OCI-LY3 (cell line): ENCODE measurements around the gene DPF3.

Source experiments
- H2AFZ ChIP-seq: fragments of 200-600, 300-600 bp; shearing (Covaris generic); 2 replicates; pipeline ENCODE4 v1.6.0; 2014; ENCODE audit warnings: antibody characterized with exemption, low read depth, low read length
- H3K27ac ChIP-seq: fragments of 200-600, 300-600 bp; sonication (generic); 2 replicates; pipeline ENCODE4 v1.5.1; 2014; ENCODE audit warnings: mild to moderate bottlenecking, low read length, moderate library complexity, mixed read lengths
- H3K27me3 ChIP-seq: fragments of 200-600, 300-600 bp; sonication (generic); 2 replicates; pipeline ENCODE4 v1.6.1; 2014; ENCODE audit warnings: low read depth, low read length, mixed read lengths
- H3K36me3 ChIP-seq: fragments of 200-600, 300-600 bp; sonication (generic); replicated peaks from 2 replicates; pipeline ENCODE3; 2014; ENCODE audit warnings: low read depth, low read length, mixed read lengths
- H3K4me1 ChIP-seq: fragments of 300-600, 200-600 bp; sonication (generic); 2 replicates; pipeline ENCODE4 v1.6.1; 2014; ENCODE audit warnings: low read length, mixed read lengths
- H3K4me2 ChIP-seq: fragments of 200-600, 300-600 bp; sonication (generic); 2 replicates; pipeline ENCODE4 v1.6.1; 2014; ENCODE audit warnings: low read length, mixed read lengths
- H3K4me3 ChIP-seq: fragments of 300-600, 200-600 bp; sonication (generic); 2 replicates; pipeline ENCODE4 v1.5.1; 2014; ENCODE audit warnings: antibody characterized with exemption, mild to moderate bottlenecking, low read length, moderate library complexity
- H3K79me2 ChIP-seq: fragments of 300-600, 200-600 bp; shearing (Covaris generic); 2 replicates; pipeline ENCODE4 v1.6.1; 2014; ENCODE audit warnings: mild to moderate bottlenecking, low read length, mixed read lengths
- H3K9ac ChIP-seq: fragments of 300-600, 200-600 bp; shearing (Covaris generic); 2 replicates; pipeline ENCODE4 v1.6.0; 2014; ENCODE audit warnings: mild to moderate bottlenecking, low read length, moderate library complexity
- H3K9me3 ChIP-seq: fragments of 200-600, 300-600 bp; shearing (Covaris generic); 2 replicates; pipeline ENCODE4 v1.6.1; 2014; ENCODE audit warnings: low read length, mixed read lengths; ENCODE audit not compliant: insufficient read depth
- H4K20me1 ChIP-seq: fragments of 200-600, 300-600 bp; sonication (generic); 2 replicates; pipeline ENCODE4 v1.6.1; 2016; ENCODE audit warnings: low read length, mixed read lengths; ENCODE audit not compliant: insufficient read depth
- EZH2phosphoT487 ChIP-seq: fragments of 200-600 bp; shearing (Covaris generic); IDR thresholded peaks from 2 replicates; pipeline ENCODE4 v1.6.1; 2018; ENCODE audit warnings: antibody characterized with exemption, mixed run types, low read depth
- TF ChIP-seq, protein P1 (sequence below): fragments of 200-600, 300-600 bp; sonication (generic); IDR thresholded peaks from 2 replicates; pipeline ENCODE4 v1.5.1; 2014; ENCODE audit warnings: antibody characterized with exemption, low read length, low read depth

The DPF3 gene

DNA sequence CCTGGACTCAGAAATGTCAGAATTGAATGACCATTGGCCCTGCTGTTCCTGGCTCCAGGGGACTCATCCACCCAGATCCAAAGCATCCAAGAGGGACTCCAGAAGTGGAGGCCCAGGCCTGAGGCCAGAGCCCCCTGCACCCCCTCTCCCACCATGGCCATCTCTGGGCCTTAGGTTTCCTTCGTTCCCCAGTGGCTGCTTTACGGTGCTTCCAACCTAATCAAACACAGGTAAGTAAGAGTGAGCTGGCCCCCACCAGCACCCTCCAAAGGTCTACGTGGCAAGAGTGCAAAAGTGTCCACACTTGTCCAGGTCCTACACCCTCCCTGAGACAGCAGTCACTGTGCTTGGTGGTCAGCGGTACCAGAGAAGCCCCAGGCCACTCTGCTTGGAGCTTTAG is 139.0 kb downstream of the DPF3 start:
- no peak overlapping the region for H3K27ac ChIP-seq
- peaks cover 17% of the 10 kb centered on the region; the same call in 1 of the 2 replicates for H3K9me3 ChIP-seq
- no peaks in the 10 kb centered on the region for H3K27me3 ChIP-seq
- peaks cover 30% of the 10 kb centered on the region for H3K36me3 ChIP-seq
- no peak overlapping the region for H3K4me3 ChIP-seq
- H3K4me1 ChIP-seq = peaks cover 6% of the 10 kb centered on the region; the same call in 1 of the 2 replicates
- no peak for TF ChIP-seq EZH2phosphoT487
- TF ChIP-seq, protein P1, sequence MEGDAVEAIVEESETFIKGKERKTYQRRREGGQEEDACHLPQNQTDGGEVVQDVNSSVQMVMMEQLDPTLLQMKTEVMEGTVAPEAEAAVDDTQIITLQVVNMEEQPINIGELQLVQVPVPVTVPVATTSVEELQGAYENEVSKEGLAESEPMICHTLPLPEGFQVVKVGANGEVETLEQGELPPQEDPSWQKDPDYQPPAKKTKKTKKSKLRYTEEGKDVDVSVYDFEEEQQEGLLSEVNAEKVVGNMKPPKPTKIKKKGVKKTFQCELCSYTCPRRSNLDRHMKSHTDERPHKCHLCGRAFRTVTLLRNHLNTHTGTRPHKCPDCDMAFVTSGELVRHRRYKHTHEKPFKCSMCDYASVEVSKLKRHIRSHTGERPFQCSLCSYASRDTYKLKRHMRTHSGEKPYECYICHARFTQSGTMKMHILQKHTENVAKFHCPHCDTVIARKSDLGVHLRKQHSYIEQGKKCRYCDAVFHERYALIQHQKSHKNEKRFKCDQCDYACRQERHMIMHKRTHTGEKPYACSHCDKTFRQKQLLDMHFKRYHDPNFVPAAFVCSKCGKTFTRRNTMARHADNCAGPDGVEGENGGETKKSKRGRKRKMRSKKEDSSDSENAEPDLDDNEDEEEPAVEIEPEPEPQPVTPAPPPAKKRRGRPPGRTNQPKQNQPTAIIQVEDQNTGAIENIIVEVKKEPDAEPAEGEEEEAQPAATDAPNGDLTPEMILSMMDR = no peak
- no peak overlapping the region for H3K4me2 ChIP-seq
- H3K9ac ChIP-seq = no peak overlapping the region
- H3K79me2 ChIP-seq = no peaks in the 10 kb centered on the region
- H4K20me1 ChIP-seq = no peaks in the 10 kb centered on the region
- no peak overlapping the region for H2AFZ ChIP-seq

DNA sequence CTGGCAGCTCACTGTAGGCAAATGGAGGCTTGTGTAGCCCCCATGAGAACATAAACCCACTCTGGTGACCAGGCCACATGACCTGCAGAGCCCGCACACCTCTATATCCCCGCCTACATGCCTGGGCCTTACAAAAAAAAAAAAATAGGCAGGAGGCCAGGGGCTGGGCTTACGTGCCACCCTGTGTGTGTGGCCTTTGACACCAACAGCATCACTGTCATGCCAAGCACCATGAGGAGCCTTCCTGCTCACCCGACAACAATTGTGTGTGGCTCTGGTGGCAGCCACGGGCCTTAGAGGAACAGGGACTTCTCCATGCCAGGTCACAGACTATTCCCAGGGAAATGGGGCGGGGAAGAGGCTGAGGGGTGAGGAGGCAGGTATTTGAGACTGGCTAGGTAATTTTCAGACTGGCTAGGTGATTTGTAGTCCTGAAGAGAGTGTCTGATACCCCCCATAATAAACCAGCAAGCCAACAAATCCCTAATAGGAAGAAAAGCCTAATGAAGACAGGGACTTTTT is 140.0 kb downstream of the DPF3 start:
- H3K27ac ChIP-seq = no peak overlapping the region
- peaks cover 8% of the 10 kb centered on the region; the same call in 1 of the 2 replicates for H3K9me3 ChIP-seq
- no peaks in the 10 kb centered on the region for H3K79me2 ChIP-seq
- no peak overlapping the region for H3K9ac ChIP-seq
- H4K20me1 ChIP-seq = no peaks in the 10 kb centered on the region
- H2AFZ ChIP-seq = no peak overlapping the region
- H3K36me3 ChIP-seq = peaks cover 24% of the 10 kb centered on the region
- H3K4me3 ChIP-seq = no peak overlapping the region
- no peak for TF ChIP-seq EZH2phosphoT487
- TF ChIP-seq, protein P1 = no peak
- H3K4me1 ChIP-seq = peaks cover 6% of the 10 kb centered on the region; the same call in 1 of the 2 replicates
- no peaks in the 10 kb centered on the region for H3K27me3 ChIP-seq
- H3K4me2 ChIP-seq = no peak overlapping the region

DNA sequence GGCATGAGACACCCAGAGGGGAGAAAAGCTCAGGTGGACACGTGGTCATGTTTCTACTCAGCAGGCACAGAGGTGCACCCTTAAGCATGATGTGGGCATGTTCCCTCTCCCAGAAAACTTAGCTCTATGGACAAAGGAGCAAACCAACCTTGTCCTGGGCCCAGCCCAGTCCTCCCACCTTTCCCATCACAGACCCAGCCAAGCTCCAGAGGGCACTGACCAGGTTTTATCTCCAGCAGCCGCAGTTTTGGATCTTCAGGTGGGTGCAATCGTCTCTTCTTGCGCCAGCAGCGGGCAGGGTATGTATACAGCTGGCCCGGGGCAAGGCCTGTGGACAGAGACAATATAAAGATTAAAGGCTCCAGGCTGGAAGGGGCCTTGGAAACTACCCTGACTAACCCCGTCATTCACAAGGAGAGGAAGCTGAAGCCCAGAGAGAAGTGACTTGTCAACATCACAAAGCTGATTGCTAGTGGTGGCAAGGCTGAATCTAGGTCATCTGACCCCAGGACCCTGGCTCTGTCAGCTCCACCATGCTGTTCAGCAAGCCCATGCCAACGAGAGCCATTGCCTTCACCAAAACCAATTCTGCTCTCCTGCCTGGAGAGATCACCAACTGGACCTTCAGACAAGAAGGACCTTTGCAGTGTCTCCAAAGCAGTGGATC is 140.7 kb downstream of the DPF3 start:
- H4K20me1 ChIP-seq = no peaks in the 10 kb centered on the region
- H3K36me3 ChIP-seq = peaks cover 17% of the 10 kb centered on the region
- H3K4me2 ChIP-seq = no peak overlapping the region
- no peak overlapping the region for H3K27ac ChIP-seq
- peaks cover 6% of the 10 kb centered on the region; the same call in 1 of the 2 replicates for H3K4me1 ChIP-seq
- H3K9me3 ChIP-seq = no peaks in the 10 kb centered on the region
- no peaks in the 10 kb centered on the region for H3K79me2 ChIP-seq
- no peak overlapping the region for H3K4me3 ChIP-seq
- TF ChIP-seq, protein P1 = no peak
- TF ChIP-seq EZH2phosphoT487 = no peak
- H3K9ac ChIP-seq = no peak overlapping the region
- no peaks in the 10 kb centered on the region for H3K27me3 ChIP-seq
- H2AFZ ChIP-seq = no peak overlapping the region

DNA sequence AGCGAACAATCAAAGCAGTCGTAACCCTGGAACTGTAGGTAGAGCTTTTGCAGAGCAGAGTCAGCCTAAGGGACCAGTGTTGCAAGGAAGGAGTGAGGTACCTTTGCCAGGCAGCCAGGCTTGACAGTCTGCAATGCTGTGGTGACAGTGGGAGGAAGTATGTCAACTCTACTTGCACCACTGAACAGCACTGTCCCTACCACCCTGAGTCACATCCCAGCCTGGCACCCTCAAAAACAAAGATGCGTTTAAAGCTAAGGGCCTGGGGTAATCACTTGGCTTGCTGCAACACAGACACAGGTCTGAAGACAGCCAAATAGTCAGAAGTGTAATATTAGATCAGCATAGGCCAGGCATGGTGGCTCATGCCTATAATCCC is 141.9 kb downstream of the DPF3 start:
- Histone ChIP-seq H3K79me2 (no peaks in the 10 kb centered on the region), H3K36me3 (peaks cover 15% of the 10 kb centered on the region), H3K4me3 (no peak overlapping the region), H4K20me1 (no peaks in the 10 kb centered on the region), H3K27ac (no peak overlapping the region), H2AFZ (no peak overlapping the region), H3K9me3 (no peaks in the 10 kb centered on the region), H3K4me1 (peaks cover 16% of the 10 kb centered on the region), H3K4me2 (no peak overlapping the region), H3K27me3 (no peaks in the 10 kb centered on the region), H3K9ac (no peak overlapping the region)
- TF ChIP-seq, protein P1 = no peak
- TF ChIP-seq EZH2phosphoT487 = no peak
